Thoracic aorta (tissue), 2 donors: ENCODE measurements around the gene THRB. TPM values are rescaled to one million over a fixed set of nuclear protein-coding genes. Genes with fewer than 3 reads are reported as not detected.
A peak's percentile ranks its signal among the peaks of the same experiment; 100 is the strongest.

ENCODE experiments used
- ATAC-seq: fragments of 150-250 bp; one replicate; pipeline ENCODE4 v1.8.0; 2017; ENCODE audit warnings: low read depth; ENCODE audit not compliant: insufficient number of reproducible peaks, low FRiP score
- DNase-seq: peaks from one replicate; pipeline ENCODE4 v3.0.0-alpha.2; 2020; ENCODE audit warnings: low spot score
- H3K27ac ChIP-seq, 2 donors: fragments of 200-600 bp; sonication (generic); 1 replicate in 1 of 2; 2 replicates in 1 of 2; pipeline ENCODE4 v1.5.1; 2016; ENCODE audit warnings: mild to moderate bottlenecking in 2 of 2, moderate library complexity in 2 of 2
- H3K27me3 ChIP-seq: fragments of 200-600 bp; sonication (generic); replicated peaks from 2 replicates; pipeline ENCODE4 v1.6.0; 2016; ENCODE audit warnings: mild to moderate bottlenecking; ENCODE audit not compliant: insufficient read depth
- H3K36me3 ChIP-seq: fragments of 200-600 bp; sonication (generic); one replicate; pipeline ENCODE4 v1.5.1; 2016
- H3K4me1 ChIP-seq, 2 donors: fragments of 200-600 bp; sonication (generic); 1 replicate in 1 of 2; 2 replicates in 1 of 2; pipeline versions ENCODE4 v1.5.1 to v1.6.0; 2016; ENCODE audit warnings: low read depth in 2 of 2, mild to moderate bottlenecking in 1 of 2; ENCODE audit not compliant: control insufficient read depth in 1 of 2
- H3K4me3 ChIP-seq: fragments of 200-600 bp; sonication (generic); 2 replicates; pipeline ENCODE4 v1.5.1; 2016; ENCODE audit warnings: mild to moderate bottlenecking
- H3K9me3 ChIP-seq: fragments of 200-600 bp; sonication (generic); 2 replicates; pipeline ENCODE4 v1.5.1; 2016
- total RNA-seq, 2 donors: library from RNA; depleted of rRNA; stranded (reverse); fragments of >200 nt; gene quantifications; one replicate each; pipeline versions ENCODE4 v1.1.0 to v1.2.3, GENCODE V29; 2016
- TF ChIP-seq, protein P1 (sequence below): fragments of 200-600 bp; sonication (generic); IDR thresholded peaks from one replicate; pipeline ENCODE4 v1.5.1; 2019; ENCODE audit warnings: antibody characterized with exemption

THRB gene
- total RNA-seq, 2 donors from 2014 or later, result 40.3 to 65.6 TPM

DNA sequence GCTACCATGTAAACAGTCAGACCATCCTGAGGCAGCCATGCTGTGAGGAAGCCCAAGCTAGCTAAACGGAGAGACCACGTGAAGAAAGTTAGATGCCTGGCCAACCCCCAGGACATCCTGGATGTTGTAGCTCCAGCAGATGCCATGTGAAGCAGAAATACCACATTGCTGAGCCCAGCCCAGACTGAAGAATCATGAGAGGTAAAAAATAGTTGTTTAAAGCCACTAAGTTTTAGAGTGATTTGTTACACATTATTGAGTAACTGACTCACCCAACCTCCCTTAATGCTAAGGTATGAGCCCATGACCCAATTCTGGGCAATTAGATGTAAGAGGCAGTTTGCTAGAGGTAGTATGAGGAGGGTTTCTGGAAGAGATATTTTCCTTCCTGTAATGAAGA is 200.5 kb downstream of the THRB start:
- no peak overlapping the region for H3K4me3 ChIP-seq
- ATAC-seq (no peak), DNase-seq (no peak)
- TF ChIP-seq, protein P1, sequence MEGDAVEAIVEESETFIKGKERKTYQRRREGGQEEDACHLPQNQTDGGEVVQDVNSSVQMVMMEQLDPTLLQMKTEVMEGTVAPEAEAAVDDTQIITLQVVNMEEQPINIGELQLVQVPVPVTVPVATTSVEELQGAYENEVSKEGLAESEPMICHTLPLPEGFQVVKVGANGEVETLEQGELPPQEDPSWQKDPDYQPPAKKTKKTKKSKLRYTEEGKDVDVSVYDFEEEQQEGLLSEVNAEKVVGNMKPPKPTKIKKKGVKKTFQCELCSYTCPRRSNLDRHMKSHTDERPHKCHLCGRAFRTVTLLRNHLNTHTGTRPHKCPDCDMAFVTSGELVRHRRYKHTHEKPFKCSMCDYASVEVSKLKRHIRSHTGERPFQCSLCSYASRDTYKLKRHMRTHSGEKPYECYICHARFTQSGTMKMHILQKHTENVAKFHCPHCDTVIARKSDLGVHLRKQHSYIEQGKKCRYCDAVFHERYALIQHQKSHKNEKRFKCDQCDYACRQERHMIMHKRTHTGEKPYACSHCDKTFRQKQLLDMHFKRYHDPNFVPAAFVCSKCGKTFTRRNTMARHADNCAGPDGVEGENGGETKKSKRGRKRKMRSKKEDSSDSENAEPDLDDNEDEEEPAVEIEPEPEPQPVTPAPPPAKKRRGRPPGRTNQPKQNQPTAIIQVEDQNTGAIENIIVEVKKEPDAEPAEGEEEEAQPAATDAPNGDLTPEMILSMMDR, result no peak
- no peaks in the 10 kb centered on the region for H3K9me3 ChIP-seq
- H3K27me3 ChIP-seq, result no peaks in the 10 kb centered on the region
- peaks cover 5% of the 10 kb centered on the region for H3K36me3 ChIP-seq
- H3K27ac ChIP-seq, result no peak overlapping the region
- H3K4me1 ChIP-seq, result peaks cover 12 to 43% of the 10 kb centered on the region in 2 donors

DNA sequence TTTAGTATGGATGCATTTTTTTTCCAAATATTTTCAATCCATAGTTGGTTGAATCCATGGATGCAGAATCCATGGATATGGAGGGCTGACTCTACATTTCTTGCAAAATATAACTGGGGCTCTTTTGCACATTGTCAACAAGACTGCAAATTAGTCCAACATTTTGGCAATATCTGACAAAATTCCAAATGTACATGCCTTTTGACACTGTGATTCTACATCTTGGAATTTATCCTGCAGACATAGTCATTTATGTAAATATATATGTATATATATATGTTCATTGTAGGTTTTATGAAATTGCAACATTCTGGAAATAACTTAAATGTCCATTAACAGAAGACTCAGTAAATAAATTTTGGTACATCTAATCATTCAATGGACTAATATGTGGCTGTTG is 203.0 kb downstream of the THRB start:
- H3K4me1 ChIP-seq, result peaks cover 19 to 55% of the 10 kb centered on the region in 2 donors
- ATAC-seq, result no peak

DNA sequence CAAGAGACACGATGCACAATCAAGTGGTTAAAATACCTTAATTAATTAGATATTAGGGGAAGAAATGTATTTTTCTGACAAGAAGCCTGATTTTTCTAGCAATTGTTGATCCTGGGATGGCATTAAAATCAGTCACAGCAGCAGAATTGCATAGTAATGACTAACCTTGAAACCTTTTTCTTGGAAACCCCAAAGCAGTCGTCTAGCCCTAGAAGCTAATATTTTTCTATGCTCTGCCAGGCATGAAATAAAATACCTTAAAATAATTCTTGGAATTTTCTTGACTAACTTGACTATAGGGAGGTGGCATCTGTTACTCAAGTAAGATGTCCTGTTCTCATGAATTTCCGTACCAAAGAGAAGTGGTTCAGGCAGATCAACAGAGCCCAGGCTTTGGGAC is 204.1 kb downstream of the THRB start:
- Histone ChIP-seq H3K4me3 (no peak overlapping the region), H3K4me1 (peaks cover 19 to 52% of the 10 kb centered on the region in 2 donors), H3K36me3 (peaks cover 5% of the 10 kb centered on the region), H3K27ac (peak overlapping the region; percentile 66 to 71), H3K9me3 (no peaks in the 10 kb centered on the region), H3K27me3 (no peaks in the 10 kb centered on the region)
- no peak for ATAC-seq
- TF ChIP-seq, protein P1, result no peak
- no peak for DNase-seq

More for the DNA sequence above, 203.0 kb downstream of the THRB start:
- no peaks in the 10 kb centered on the region for H3K27me3 ChIP-seq
- peak overlapping the region in 1 of 2 donors; percentile 66 for H3K27ac ChIP-seq
- TF ChIP-seq, protein P1, result no peak
- DNase-seq, result no peak
- no peaks in the 10 kb centered on the region for H3K9me3 ChIP-seq
- no peak overlapping the region for H3K4me3 ChIP-seq
- peaks cover 5% of the 10 kb centered on the region for H3K36me3 ChIP-seq

DNA sequence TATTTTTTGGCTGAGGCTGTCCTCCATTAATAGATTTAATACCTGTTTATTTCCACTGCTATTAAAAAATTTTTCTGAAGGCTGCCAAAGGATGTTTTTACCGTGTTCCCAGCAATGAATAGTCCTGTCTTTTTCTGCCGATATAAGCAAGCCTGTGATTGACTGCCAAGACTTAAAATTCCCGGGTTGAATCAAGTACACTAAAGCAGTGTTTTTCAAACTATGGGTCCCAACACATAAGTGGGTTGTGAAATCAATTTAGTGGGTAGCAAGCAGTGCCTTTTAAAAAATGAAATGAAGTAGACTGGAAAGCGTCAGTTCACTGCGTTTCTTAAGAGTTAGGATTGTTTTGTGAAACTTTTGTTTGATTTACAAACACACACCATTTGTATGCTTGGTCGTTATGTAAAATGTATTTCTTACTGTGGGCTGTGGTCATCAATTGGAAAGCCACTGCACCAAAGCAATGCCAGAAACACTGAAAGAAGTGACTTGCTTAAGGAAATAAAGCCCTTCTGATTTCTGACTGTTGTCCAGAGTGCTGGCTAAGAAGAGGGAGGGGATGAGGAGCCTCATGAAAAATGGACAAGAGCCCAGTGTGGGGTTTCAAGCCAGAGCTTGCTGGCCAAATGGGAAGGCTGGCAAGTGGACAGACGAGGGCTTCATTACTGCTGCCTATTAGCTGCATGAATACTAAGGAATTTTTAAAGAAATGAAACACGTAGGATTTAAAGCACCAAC is 206.0 kb downstream of the THRB start:
- TF ChIP-seq, protein P1, result no peak

DNA sequence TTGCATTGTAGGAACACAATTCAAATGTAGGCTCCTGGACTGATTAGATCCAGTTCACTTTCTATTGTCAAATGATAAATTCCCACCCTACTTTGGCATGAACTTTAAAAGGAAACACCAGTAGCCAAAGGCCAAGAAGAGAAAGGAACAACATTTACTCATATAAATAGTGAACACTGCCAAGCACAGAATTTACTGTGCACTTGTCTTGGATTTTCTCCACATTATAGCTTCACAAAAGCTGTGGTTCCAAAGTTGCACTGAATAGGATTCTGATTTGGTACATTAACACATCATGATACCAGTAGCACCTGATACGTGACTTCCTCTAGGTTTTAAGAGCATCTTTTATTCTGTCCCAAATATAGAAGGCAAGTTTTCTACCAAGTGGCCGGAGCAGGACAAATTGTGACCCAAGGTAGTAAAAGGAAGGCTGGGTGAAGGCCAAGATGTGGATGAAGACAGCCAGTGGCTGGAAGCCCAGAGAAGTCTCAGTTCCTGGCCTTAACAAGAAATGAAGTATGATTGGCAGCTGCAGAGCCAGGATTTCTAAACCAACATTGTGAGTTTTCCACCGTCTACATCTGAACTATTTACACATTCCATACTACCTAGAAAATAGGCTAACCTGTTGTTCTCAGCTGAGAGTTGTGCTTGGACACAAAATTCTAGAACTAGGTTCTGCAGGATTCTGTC is 206.7 kb downstream of the THRB start:
- ATAC-seq (peak; percentile 58), DNase-seq (peak; percentile 6)
- no peaks in the 10 kb centered on the region for H3K36me3 ChIP-seq
- peaks cover 19 to 52% of the 10 kb centered on the region in 2 donors for H3K4me1 ChIP-seq
- peak overlapping the region; percentile 12 for H3K4me3 ChIP-seq
- no peaks in the 10 kb centered on the region for H3K9me3 ChIP-seq
- peak overlapping the region; percentile 43 to 66 for H3K27ac ChIP-seq
- H3K27me3 ChIP-seq, result no peaks in the 10 kb centered on the region
- TF ChIP-seq, protein P1, result no peak

More for the DNA sequence above, 206.0 kb downstream of the THRB start:
- Histone ChIP-seq H3K9me3 (no peaks in the 10 kb centered on the region), H3K27ac (peak overlapping the region; percentile 43 to 66), H3K4me3 (peak overlapping the region; percentile 12), H3K4me1 (peaks cover 19 to 52% of the 10 kb centered on the region in 2 donors), H3K36me3 (no peaks in the 10 kb centered on the region), H3K27me3 (no peaks in the 10 kb centered on the region)
- DNase-seq (peak; percentile 8), ATAC-seq (no peak)
